Umbilical cord (tissue), 2 donors: ENCODE measurements around the gene MALRD1. TPM values are rescaled to one million over a fixed set of nuclear protein-coding genes. Genes with fewer than 3 reads are reported as not detected.
"Not testable (repeated sequence)": the region's sequence is repeated elsewhere in the genome, so short reads cannot be mapped to it uniquely, and the experiment has no call there.

Source experiments
- DNase-seq: peaks from one replicate; pipeline ENCODE4 v3.0.0-alpha.2; 2015; ENCODE audit warnings: low spot score
- total RNA-seq: library from RNA; depleted of rRNA; stranded (reverse); fragments of >200 nt; gene quantifications from one replicate; pipeline ENCODE4 v1.2.3, GENCODE V29; 2014; ENCODE audit warnings: low replicate concordance; ENCODE audit not compliant: insufficient read depth

The MALRD1 gene
- total RNA-seq, 1 donor from 2014 or later: 4.8 TPM

- no peak for DNase-seq
These were observed 658.3 kb downstream of the MALRD1 start for GRCh38 chr10:19706904-19707303.

GRCh38 chr10:19707376-19707775 lies 658.8 kb downstream of the MALRD1 start:
- DNase-seq: no peak

GRCh38 chr10:19708031-19708430 lies 659.4 kb downstream of the MALRD1 start:
- DNase-seq: no peak

GRCh38 chr10:19710600-19710999 lies 662.0 kb downstream of the MALRD1 start:
- no peak for DNase-seq

GRCh38 chr10:19713159-19713558 lies 664.6 kb downstream of the MALRD1 start:
- DNase-seq: peak; percentile 38

- DNase-seq: no peak
These were observed 665.4 kb downstream of the MALRD1 start for GRCh38 chr10:19713800-19714525.

GRCh38 chr10:19719284-19719683 lies 670.7 kb downstream of the MALRD1 start:
- DNase-seq: no peak

GRCh38 chr10:19724287-19724686 lies 675.7 kb downstream of the MALRD1 start:
- no peak for DNase-seq

GRCh38 chr10:19728376-19728775 lies 679.8 kb downstream of the MALRD1 start:
- no peak for DNase-seq

- no peak for DNase-seq
These were observed 680.4 kb downstream of the MALRD1 start for GRCh38 chr10:19728964-19729363.

GRCh38 chr10:19730167-19730906 lies 681.7 kb downstream of the MALRD1 start:
- DNase-seq: no peak

- DNase-seq: no peak
These were observed 682.3 kb downstream of the MALRD1 start for GRCh38 chr10:19730907-19731217.

GRCh38 chr10:19731560-19731959 lies 683.0 kb downstream of the MALRD1 start:
- DNase-seq: no peak

- no peak for DNase-seq
These were observed 689.8 kb downstream of the MALRD1 start for GRCh38 chr10:19738440-19738839.

GRCh38 chr10:19739232-19739631 lies 690.6 kb downstream of the MALRD1 start:
- not testable (repeated sequence) for DNase-seq

- DNase-seq: not testable (repeated sequence)
These were observed 693.5 kb downstream of the MALRD1 start for GRCh38 chr10:19742144-19742543.

GRCh38 chr10:19745672-19746071 lies 697.1 kb downstream of the MALRD1 start:
- no peak for DNase-seq

GRCh38 chr10:19749185-19749729 lies 700.7 kb downstream of the MALRD1 start:
- no peak for DNase-seq

- no peak for DNase-seq
These were observed 702.4 kb downstream of the MALRD1 start for GRCh38 chr10:19750972-19751371.

- DNase-seq: no peak
These were observed 708.3 kb downstream of the MALRD1 start for GRCh38 chr10:19756919-19757318.

- DNase-seq: no peak
These were observed 713.4 kb downstream of the MALRD1 start for GRCh38 chr10:19762026-19762425.

- no peak for DNase-seq
These were observed 715.5 kb downstream of the MALRD1 start for GRCh38 chr10:19764111-19764510.

- no peak for DNase-seq
These were observed 719.3 kb downstream of the MALRD1 start for GRCh38 chr10:19767876-19768275.
